Neural progenitor cell (in vitro differentiated cells): ENCODE results near the gene MPO. TPM values are rescaled to one million over a fixed set of nuclear protein-coding genes. Genes with fewer than 3 reads are reported as not detected.

Source experiments
- DNase-seq: peaks from one replicate; pipeline ENCODE4 v3.0.0-alpha.2; 2016; ENCODE audit warnings: low spot score
- H2AFZ ChIP-seq: fragments of 200-600 bp; sonication (generic); replicated peaks from 2 replicates; pipeline ENCODE4 v1.6.1; 2016; ENCODE audit warnings: antibody characterized with exemption
- H3F3A ChIP-seq: fragments of 200-600 bp; sonication (generic); 2 replicates; pipeline ENCODE4 v1.6.1; 2016; ENCODE audit warnings: antibody characterized with exemption, low read depth
- H3K27ac ChIP-seq: fragments of 200-600 bp; sonication (generic); 2 replicates; pipeline ENCODE4 v1.5.1; 2016; ENCODE audit warnings: mild to moderate bottlenecking
- H3K27me3 ChIP-seq: fragments of 200-600 bp; sonication (generic); 2 replicates; pipeline ENCODE4 v1.6.1; 2016; ENCODE audit warnings: mild to moderate bottlenecking, moderate library complexity
- H3K36me3 ChIP-seq: fragments of 200-600 bp; sonication (generic); 2 replicates; pipeline ENCODE4 v1.5.1; 2016
- H3K4me1 ChIP-seq: fragments of 200-600 bp; sonication (generic); 2 replicates; pipeline ENCODE4 v1.6.1; 2016; ENCODE audit warnings: mixed run types
- H3K4me2 ChIP-seq: fragments of 200-600 bp; sonication (generic); 2 replicates; pipeline ENCODE4 v1.6.1; 2016
- H3K4me3 ChIP-seq: fragments of 200-600 bp; sonication (generic); 2 replicates; pipeline ENCODE4 v1.5.1; 2016
- H3K79me2 ChIP-seq: fragments of 200-600 bp; sonication (generic); 2 replicates; pipeline ENCODE4 v1.6.1; 2016; ENCODE audit warnings: low read depth
- H3K9ac ChIP-seq: fragments of 200-600 bp; sonication (generic); 2 replicates; pipeline ENCODE4 v1.6.1; 2016
- H3K9me3 ChIP-seq: fragments of 200-600 bp; sonication (generic); 2 replicates; pipeline ENCODE4 v1.5.1; 2016; ENCODE audit warnings: low read depth
- H4K20me1 ChIP-seq: fragments of 200-600 bp; sonication (generic); 2 replicates; pipeline ENCODE4 v1.6.1; 2016; ENCODE audit warnings: low read depth
- H3K27ac Mint-ChIP-seq: 3 replicates; pipeline ENCODE4 v1.8.0; 2021; ENCODE audit warnings: mixed read lengths
- H3K27me3 Mint-ChIP-seq: 2 replicates; pipeline ENCODE4 v1.8.0; 2022; ENCODE audit warnings: low read depth, mild to moderate bottlenecking, inconsistent platforms, moderate library complexity, mixed read lengths; ENCODE audit not compliant: insufficient read depth
- H3K36me3 Mint-ChIP-seq: 3 replicates; pipeline ENCODE4 v1.8.0; 2021; ENCODE audit warnings: mixed read lengths
- H3K4me1 Mint-ChIP-seq: 3 replicates; pipeline ENCODE4 v1.8.0; 2021; ENCODE audit warnings: mixed read lengths
- H3K4me3 Mint-ChIP-seq: 3 replicates; pipeline ENCODE4 v1.8.0; 2021; ENCODE audit warnings: mild to moderate bottlenecking, moderate library complexity, mixed read lengths
- H3K9me3 Mint-ChIP-seq: 3 replicates; pipeline ENCODE4 v1.8.0; 2020; ENCODE audit warnings: mixed read lengths
- EZH2 ChIP-seq: fragments of 200-600 bp; sonication (generic); IDR thresholded peaks from 2 replicates; pipeline ENCODE4 v1.6.1; 2017; ENCODE audit warnings: antibody characterized with exemption, mild to moderate bottlenecking, moderate library complexity
- EZH2phosphoT487 ChIP-seq: fragments of 200-600 bp; sonication (generic); IDR thresholded peaks from 2 replicates; pipeline ENCODE4 v1.6.1; 2017; ENCODE audit warnings: antibody characterized with exemption
- total RNA-seq: library from RNA; depleted of rRNA; stranded (reverse); fragments of >200 nt; gene quantifications from 2 replicates; pipeline ENCODE4 v1.2.3, GENCODE V29; 2015; ENCODE audit warnings: low replicate concordance
- TF ChIP-seq, protein P1 (sequence below): fragments of 200-600 bp; sonication (generic); IDR thresholded peaks from 2 replicates; pipeline ENCODE4 v1.5.1; 2017; ENCODE audit warnings: antibody characterized with exemption, mild to moderate bottlenecking

The MPO gene
- total RNA-seq, 1 donor from 2014 or later: not detected

GRCh38 chr17:58235821-58236220 is 44.9 kb downstream of the MPO start:
- Histone ChIP-seq H3K4me3 (no peak overlapping the region), H4K20me1 (no peaks in the 10 kb centered on the region), H3F3A (no peaks in the 10 kb centered on the region), H3K9me3 (no peaks in the 10 kb centered on the region), H3K79me2 (no peaks in the 10 kb centered on the region), H2AFZ (no peak overlapping the region), H3K4me1 (peaks cover 5% of the 10 kb centered on the region), H3K9ac (no peak overlapping the region), H3K36me3 (no peaks in the 10 kb centered on the region), H3K4me2 (no peak overlapping the region), H3K27me3 (peaks cover 84% of the 10 kb centered on the region), H3K27ac (no peak overlapping the region)
- Mint-ChIP-seq H3K36me3 (no peaks in the 10 kb centered on the region), H3K27me3 (peaks cover 11% of the 10 kb centered on the region), H3K4me1 (no peaks in the 10 kb centered on the region), H3K4me3 (no peak overlapping the region), H3K27ac (no peak overlapping the region), H3K9me3 (no peaks in the 10 kb centered on the region)
- no peak for TF ChIP-seq EZH2phosphoT487
- TF ChIP-seq, protein P1, sequence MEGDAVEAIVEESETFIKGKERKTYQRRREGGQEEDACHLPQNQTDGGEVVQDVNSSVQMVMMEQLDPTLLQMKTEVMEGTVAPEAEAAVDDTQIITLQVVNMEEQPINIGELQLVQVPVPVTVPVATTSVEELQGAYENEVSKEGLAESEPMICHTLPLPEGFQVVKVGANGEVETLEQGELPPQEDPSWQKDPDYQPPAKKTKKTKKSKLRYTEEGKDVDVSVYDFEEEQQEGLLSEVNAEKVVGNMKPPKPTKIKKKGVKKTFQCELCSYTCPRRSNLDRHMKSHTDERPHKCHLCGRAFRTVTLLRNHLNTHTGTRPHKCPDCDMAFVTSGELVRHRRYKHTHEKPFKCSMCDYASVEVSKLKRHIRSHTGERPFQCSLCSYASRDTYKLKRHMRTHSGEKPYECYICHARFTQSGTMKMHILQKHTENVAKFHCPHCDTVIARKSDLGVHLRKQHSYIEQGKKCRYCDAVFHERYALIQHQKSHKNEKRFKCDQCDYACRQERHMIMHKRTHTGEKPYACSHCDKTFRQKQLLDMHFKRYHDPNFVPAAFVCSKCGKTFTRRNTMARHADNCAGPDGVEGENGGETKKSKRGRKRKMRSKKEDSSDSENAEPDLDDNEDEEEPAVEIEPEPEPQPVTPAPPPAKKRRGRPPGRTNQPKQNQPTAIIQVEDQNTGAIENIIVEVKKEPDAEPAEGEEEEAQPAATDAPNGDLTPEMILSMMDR: no peak
- no peak for TF ChIP-seq EZH2
- no peak for DNase-seq

DNA sequence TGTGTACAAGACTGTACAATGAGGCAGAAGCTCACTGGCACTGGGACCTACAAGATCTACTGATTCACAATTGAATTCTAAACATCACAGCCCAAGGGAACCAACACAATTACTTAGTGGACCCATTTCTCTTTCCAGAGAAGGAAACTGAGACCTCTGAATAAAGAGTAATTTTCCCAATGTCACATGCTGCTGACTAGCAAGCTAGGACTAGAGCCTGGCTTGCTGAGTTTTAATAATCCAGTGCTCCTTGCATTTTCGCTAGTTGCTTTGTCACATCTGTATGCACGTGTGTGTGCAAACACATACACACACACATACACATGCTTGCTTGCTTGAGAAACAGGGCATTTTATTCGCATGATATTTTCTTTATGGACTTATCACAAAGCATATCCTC is 46.2 kb downstream of the MPO start:
- no peaks in the 10 kb centered on the region for H3K36me3 Mint-ChIP-seq
- DNase-seq: no peak
- TF ChIP-seq EZH2phosphoT487 (no peak), EZH2 (no peak)
- TF ChIP-seq, protein P1: no peak
- no peak overlapping the region for H3K27ac Mint-ChIP-seq
- H3K4me1 Mint-ChIP-seq: no peaks in the 10 kb centered on the region
- H3K4me3 ChIP-seq: no peak overlapping the region
- no peak overlapping the region for H3K9ac ChIP-seq
- peaks cover 73% of the 10 kb centered on the region for H3K27me3 ChIP-seq
- H3K9me3 ChIP-seq: no peaks in the 10 kb centered on the region
- no peaks in the 10 kb centered on the region for H3K9me3 Mint-ChIP-seq
- H3K27ac ChIP-seq: no peak overlapping the region
- peaks cover under 1% of the 10 kb centered on the region for H3F3A ChIP-seq
- peaks cover 6% of the 10 kb centered on the region for H3K27me3 Mint-ChIP-seq
- no peaks in the 10 kb centered on the region for H3K36me3 ChIP-seq
- H2AFZ ChIP-seq: no peak overlapping the region
- no peak overlapping the region for H3K4me3 Mint-ChIP-seq
- no peak overlapping the region for H3K4me2 ChIP-seq
- H4K20me1 ChIP-seq: no peaks in the 10 kb centered on the region
- H3K4me1 ChIP-seq: peaks cover 7% of the 10 kb centered on the region
- no peaks in the 10 kb centered on the region for H3K79me2 ChIP-seq

DNA sequence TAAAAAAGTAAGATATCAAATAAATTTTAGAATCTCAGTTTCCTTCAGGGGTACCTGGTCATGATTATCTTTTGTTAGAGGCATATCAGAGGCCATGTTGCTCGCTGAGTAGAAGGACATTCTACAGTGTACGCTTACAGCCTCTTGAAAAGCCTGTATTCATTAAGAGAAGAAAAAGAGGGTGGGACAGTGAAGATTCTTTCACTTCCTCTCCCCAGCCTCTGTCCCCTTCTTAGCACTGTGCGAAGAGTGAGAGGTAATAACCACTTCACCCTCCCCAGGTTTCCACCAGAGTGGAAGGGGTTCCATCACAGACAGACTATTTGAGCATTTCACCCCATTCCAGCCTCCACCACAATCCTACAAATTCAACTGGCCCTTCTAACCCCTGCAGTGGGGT is 47.2 kb downstream of the MPO start:
- Histone ChIP-seq H3K9ac (no peak overlapping the region), H3K27me3 (peaks cover 64% of the 10 kb centered on the region), H3K36me3 (no peaks in the 10 kb centered on the region), H3F3A (peaks cover 9% of the 10 kb centered on the region), H3K79me2 (no peaks in the 10 kb centered on the region), H3K4me2 (no peak overlapping the region), H2AFZ (no peak overlapping the region), H3K4me3 (no peak overlapping the region), H4K20me1 (no peaks in the 10 kb centered on the region), H3K9me3 (no peaks in the 10 kb centered on the region), H3K27ac (no peak overlapping the region), H3K4me1 (peaks cover 16% of the 10 kb centered on the region)
- Mint-ChIP-seq H3K9me3 (no peaks in the 10 kb centered on the region), H3K4me3 (no peak overlapping the region), H3K27ac (no peak overlapping the region), H3K36me3 (no peaks in the 10 kb centered on the region), H3K27me3 (peaks cover 4% of the 10 kb centered on the region), H3K4me1 (peaks cover 4% of the 10 kb centered on the region)
- DNase-seq: no peak
- TF ChIP-seq EZH2phosphoT487 (no peak), EZH2 (no peak)
- TF ChIP-seq, protein P1: no peak
